Progenitor cell of endocrine pancreas (in vitro differentiated cells): ENCODE data around the gene ERBB2. TPM values are rescaled to one million over a fixed set of nuclear protein-coding genes. Genes with fewer than 3 reads are reported as not detected.

Source experiments
- DNase-seq: peaks from one replicate; pipeline ENCODE4 v3.0.0; 2021; ENCODE audit warnings: low spot score; ENCODE audit not compliant: unreplicated experiment
- H3K27ac Mint-ChIP-seq: 2 replicates; pipeline ENCODE4 v1.8.0; 2021; ENCODE audit warnings: mild to moderate bottlenecking, moderate library complexity, mixed read lengths
- H3K27me3 Mint-ChIP-seq: 2 replicates; pipeline ENCODE4 v1.8.0; 2021; ENCODE audit warnings: mixed read lengths
- H3K36me3 Mint-ChIP-seq: 2 replicates; pipeline ENCODE4 v1.8.0; 2022; ENCODE audit warnings: mixed read lengths; ENCODE audit not compliant: insufficient read depth
- H3K4me1 Mint-ChIP-seq: 2 replicates; pipeline ENCODE4 v1.8.0; 2021; ENCODE audit warnings: low read depth, mixed read lengths
- H3K4me3 Mint-ChIP-seq: 2 replicates; pipeline ENCODE4 v1.8.0; 2021; ENCODE audit warnings: low read depth, mild to moderate bottlenecking, moderate library complexity, mixed read lengths
- H3K9me3 Mint-ChIP-seq: 2 replicates; pipeline ENCODE4 v1.8.0; 2021; ENCODE audit warnings: low read depth, mixed read lengths
- CTCF ChIP-seq: fragments of 200-600 bp; sonication (generic); IDR thresholded peaks from one replicate; pipeline ENCODE4 v1.5.0; 2021; ENCODE audit warnings: antibody characterized with exemption, mild to moderate bottlenecking; ENCODE audit not compliant: unreplicated experiment
- total RNA-seq: library from RNA; stranded (reverse); gene quantifications from 2 replicates; pipeline ENCODE4 v1.2.1, GENCODE V29; 2021

Gene ERBB2
- total RNA-seq, 1 donor from 2014 or later: 152 TPM

GRCh38 chr17:39701012-39701783 is 1.3 kb downstream of the ERBB2 start:
- no peak for DNase-seq
- Mint-ChIP-seq H3K36me3 (peaks cover 1% of the 10 kb centered on the region), H3K27ac (peak overlapping the region; percentile 77), H3K4me1 (peaks cover 49% of the 10 kb centered on the region), H3K27me3 (no peaks in the 10 kb centered on the region), H3K4me3 (peak overlapping the region; percentile 93), H3K9me3 (no peaks in the 10 kb centered on the region)
- no peak for TF ChIP-seq CTCF

- H3K36me3 Mint-ChIP-seq: peaks cover 1% of the 10 kb centered on the region
- peaks cover 47% of the 10 kb centered on the region for H3K4me1 Mint-ChIP-seq
- peak overlapping the region; percentile 93 for H3K4me3 Mint-ChIP-seq
- no peak for TF ChIP-seq CTCF
- H3K27me3 Mint-ChIP-seq: no peaks in the 10 kb centered on the region
- peak overlapping the region; percentile 77 for H3K27ac Mint-ChIP-seq
- no peaks in the 10 kb centered on the region for H3K9me3 Mint-ChIP-seq
- no peak for DNase-seq
These were observed 2.0 kb downstream of the ERBB2 start for GRCh38 chr17:39701784-39702422.

- Mint-ChIP-seq H3K9me3 (no peaks in the 10 kb centered on the region), H3K27ac (peak overlapping the region; percentile 39), H3K27me3 (no peaks in the 10 kb centered on the region), H3K36me3 (peaks cover 3% of the 10 kb centered on the region), H3K4me3 (peak overlapping the region; percentile 46), H3K4me1 (peaks cover 47% of the 10 kb centered on the region)
- DNase-seq: no peak
- no peak for TF ChIP-seq CTCF
These were observed 3.3 kb downstream of the ERBB2 start for GRCh38 chr17:39702901-39703893.

- Mint-ChIP-seq H3K9me3 (no peaks in the 10 kb centered on the region), H3K36me3 (peaks cover 3% of the 10 kb centered on the region), H3K4me1 (peaks cover 45% of the 10 kb centered on the region), H3K27me3 (no peaks in the 10 kb centered on the region), H3K4me3 (no peak overlapping the region), H3K27ac (peak overlapping the region; percentile 39)
- DNase-seq: no peak
- TF ChIP-seq CTCF: no peak
These were observed 4.0 kb downstream of the ERBB2 start for GRCh38 chr17:39703913-39704312.
